ENCODE measurements around the gene SF3B3.

- TF ChIP-seq SP1 (IDR thresholded peaks at IDR 0.05) (no peak), FOXM1 (IDR thresholded peaks at IDR 0.05; ENCODE audit: borderline replicate concordance) (no peak), NFRKB (IDR thresholded peaks at IDR 0.05) (no peak)
These were observed 86.9 kb downstream of the SF3B3 start for GRCh38 chr16:70610273-70611223.
